WI38 (cell line): ENCODE measurements around the gene CD34.

Experiments
- H3K4me3 ChIP-seq: 2 replicates; pipeline ENCODE4 v1.5.1; 2011; ENCODE audit warnings: low read depth, mild to moderate bottlenecking, control low read depth, low read length
- TF ChIP-seq, protein P1 (sequence below): IDR thresholded peaks from 2 replicates; pipeline ENCODE4 v1.5.1; 2012; ENCODE audit warnings: low read depth, mild to moderate bottlenecking, control low read depth, low read length

Gene CD34

DNA sequence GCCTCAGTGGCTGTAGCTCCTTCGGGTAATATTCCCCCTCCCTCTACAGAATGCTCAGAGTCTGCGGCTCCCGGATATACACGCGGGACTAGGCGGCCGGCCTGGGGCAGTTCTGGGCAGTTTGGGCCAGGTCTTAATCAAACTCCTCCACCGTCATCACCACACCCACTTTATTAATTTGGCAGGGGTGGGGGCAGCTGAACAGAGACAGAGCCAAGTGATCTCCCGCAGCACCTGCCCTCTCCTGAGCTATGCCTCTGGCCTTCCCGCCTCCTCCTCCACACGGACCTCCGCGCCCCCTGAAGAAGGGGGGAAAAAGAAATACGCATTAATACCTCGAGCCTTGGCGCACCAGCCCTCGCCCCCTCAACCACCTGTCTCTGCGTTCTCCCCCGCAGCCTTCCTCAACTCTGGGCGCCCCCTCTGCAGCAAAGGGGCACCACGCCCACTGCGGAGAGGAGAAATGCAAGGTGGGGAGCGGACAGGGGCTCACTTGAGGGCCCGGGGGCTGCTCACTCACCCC lies 42.6 kb downstream of the CD34 start:
- H3K4me3 ChIP-seq: peak overlapping the region; percentile 73
- TF ChIP-seq, protein P1, sequence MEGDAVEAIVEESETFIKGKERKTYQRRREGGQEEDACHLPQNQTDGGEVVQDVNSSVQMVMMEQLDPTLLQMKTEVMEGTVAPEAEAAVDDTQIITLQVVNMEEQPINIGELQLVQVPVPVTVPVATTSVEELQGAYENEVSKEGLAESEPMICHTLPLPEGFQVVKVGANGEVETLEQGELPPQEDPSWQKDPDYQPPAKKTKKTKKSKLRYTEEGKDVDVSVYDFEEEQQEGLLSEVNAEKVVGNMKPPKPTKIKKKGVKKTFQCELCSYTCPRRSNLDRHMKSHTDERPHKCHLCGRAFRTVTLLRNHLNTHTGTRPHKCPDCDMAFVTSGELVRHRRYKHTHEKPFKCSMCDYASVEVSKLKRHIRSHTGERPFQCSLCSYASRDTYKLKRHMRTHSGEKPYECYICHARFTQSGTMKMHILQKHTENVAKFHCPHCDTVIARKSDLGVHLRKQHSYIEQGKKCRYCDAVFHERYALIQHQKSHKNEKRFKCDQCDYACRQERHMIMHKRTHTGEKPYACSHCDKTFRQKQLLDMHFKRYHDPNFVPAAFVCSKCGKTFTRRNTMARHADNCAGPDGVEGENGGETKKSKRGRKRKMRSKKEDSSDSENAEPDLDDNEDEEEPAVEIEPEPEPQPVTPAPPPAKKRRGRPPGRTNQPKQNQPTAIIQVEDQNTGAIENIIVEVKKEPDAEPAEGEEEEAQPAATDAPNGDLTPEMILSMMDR: no peak

DNA sequence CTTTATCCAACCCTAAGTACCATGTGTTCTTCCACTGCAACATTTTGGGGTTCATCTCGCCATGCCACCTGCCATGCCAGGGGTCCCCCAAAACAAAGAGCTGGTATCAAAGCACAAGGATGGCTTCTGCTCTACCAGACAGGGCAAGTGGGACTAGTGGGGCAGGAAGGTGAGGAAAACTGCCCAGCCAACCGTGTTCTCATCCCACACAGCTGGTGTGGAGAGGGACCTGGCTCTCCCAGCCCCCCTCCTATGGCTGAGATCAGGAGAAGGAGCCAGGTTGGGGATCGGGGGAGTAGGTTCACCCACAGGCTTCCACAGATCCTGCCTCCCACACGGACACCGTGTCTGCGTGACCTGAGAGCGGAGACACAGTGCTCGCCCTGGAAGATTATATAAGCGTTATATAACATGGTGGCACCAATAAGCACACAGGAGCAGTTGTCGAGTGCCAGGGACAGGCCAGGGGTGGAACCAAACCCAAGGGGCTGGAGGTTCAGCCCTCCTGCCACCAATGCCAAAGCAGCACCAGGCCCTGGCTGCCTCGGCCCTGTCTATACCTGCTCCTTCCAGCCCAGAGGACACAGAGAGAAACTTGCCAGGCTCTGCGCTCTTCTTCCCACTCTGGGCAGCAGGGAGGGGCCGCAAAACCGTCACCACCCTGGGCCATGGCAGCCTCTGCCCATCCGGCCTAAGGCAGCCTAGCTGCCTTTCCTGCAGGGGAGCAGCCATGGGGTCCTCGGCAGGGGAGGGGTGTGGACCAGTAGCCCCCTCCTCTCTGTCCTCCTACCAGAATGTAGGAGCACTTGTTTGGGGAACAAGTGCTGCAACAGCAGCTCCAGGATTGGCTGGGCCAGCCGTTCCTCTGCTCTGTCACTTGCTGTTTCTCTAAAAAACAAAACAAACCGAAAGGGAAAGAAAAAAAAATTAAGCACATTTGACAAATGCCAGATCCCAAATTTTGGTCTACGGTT lies 43.5 kb downstream of the CD34 start:
- TF ChIP-seq, protein P1: no peak
- H3K4me3 ChIP-seq: peak overlapping the region; percentile 73

DNA sequence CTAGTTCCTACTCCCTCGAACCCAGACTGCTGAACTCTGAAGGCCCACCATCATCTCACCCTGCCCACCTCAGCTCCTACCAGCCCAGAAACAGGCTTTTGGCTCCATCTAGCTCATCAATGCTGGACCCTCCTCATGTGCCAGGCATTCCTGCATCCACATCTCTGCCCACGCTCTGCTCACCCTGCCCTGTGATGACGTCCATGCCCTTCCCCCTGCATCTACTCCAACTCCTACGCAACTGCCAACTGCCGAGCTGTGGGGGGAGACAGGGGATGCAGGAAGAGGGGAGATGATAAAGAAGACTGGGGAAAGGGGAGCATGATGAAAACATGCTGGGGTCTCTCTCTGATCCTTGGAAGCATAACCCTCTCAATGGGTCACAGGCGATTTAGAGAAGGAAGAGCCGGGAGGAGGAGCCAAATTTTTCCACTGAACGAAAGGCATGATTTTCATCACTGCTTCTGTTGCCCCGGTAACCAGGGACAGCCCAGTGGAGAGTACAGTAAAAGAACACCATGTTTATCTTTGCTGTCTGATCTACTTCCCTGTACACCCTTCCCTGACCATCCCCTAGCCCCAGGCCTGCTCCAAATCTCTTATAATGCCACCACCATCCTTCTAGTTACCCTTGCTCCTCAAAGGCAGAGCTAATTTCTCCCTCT lies 44.3 kb downstream of the CD34 start:
- TF ChIP-seq, protein P1: no peak
- no peak overlapping the region for H3K4me3 ChIP-seq

DNA sequence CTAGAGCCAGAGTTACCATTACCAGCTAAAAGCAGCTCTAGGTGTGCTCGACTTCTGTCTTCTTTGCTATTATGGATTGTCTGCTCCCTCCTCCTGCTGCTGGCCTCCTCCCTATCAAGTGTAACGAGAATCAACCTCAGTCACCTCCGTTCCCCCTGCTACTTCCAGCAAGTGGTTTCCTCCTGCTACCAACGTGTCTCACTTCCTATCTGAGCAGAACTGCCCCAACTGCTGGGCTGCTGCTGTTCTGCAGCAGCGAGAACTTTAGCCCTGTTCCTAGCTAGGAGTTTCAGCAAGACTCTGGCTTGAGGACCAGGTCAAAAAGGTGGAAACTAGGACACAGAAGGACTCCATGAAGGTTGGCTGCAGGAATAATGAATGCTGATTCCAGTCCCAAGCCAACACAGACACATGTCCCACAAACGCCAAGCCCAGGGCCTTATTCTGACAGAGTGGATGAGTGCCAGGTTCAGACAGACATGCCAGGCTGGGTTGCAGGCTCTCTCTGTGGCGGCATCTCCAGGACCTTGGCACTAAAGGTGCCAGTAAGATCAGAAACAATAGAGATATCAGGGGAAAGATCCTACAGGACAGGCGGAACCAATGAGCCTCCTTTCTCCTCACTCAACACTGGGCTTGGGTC lies 46.9 kb downstream of the CD34 start:
- H3K4me3 ChIP-seq: no peak overlapping the region
- TF ChIP-seq, protein P1: no peak

DNA sequence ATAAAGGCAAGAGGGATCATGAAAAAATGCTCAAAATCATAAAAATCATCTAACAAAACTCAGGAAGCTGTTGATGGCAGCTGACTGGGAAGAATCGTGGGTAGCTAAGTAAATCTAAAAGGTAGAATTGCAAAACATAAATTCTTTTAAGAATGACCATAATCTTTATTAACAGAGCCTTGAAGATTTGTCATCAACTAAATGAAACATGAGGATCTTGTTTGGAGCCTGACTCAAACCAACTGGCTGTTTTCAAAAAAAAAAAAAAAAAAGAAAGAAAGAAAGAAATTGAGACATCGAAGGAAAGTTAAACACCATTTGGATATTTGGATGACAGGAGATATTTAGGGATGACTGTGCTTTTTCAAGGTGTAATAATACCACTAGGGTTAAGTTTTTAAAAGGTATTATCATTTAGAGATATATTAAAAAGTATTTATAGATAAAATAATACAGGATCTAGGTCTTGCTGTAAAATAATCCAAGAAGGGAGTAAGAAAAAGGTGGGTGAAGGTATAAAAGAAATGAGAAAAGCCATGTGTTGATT lies 48.6 kb downstream of the CD34 start:
- TF ChIP-seq, protein P1: no peak
- H3K4me3 ChIP-seq: no peak overlapping the region

DNA sequence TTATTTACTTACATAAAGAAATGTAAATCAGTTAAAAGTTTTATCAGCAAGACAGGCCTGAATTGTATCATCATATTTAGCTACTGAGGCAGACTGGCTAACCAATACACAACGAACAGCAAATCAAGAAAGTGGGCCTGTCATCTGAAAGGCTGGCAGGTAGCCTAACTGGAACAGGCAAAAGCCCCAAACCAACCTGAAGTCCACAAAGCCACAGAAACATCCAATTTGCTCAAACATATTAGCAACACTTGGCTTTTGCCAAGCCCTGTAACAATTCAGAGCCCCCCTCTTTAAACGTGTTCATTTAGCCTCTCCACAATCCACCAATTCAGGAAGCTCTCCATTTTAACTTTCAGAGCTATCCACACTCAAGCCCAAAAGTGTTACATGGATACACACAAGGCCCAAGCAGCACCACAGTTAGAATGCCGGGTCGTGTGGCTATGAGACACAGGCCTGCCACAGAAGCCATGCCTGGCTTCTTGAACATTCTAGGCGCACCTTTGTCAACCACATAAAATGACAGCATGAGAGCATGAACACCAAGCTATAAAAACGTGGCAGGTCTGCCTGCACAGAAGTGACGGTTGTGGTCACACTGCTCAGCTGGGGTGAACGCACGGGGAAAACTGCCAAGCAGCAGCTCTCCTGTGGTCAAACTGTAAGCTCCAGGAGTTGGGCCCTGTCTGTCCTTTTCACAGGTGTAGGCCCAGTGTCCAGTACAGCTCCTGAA lies 49.3 kb downstream of the CD34 start:
- TF ChIP-seq, protein P1: no peak
- no peak overlapping the region for H3K4me3 ChIP-seq
